Measurements from ENCODE around the gene SEC24C.

The SEC24C gene

GRCh38 chr10:73797324-73798025 lies 53.3 kb downstream of the SEC24C start:
- TF ChIP-seq CTCF (IDR thresholded peaks at IDR 0.05; ENCODE audit: insufficient read depth, missing control alignments), result no peak
- FAIRE-seq (no peak), DNase-seq (ENCODE audit: insufficient read length, low spot score) (no peak)

GRCh38 chr10:73798087-73798486 lies 53.9 kb downstream of the SEC24C start:
- DNase-seq (ENCODE audit: insufficient read length, low spot score) (no peak), FAIRE-seq (no peak)
- no peak for TF ChIP-seq CTCF (IDR thresholded peaks at IDR 0.05; ENCODE audit: insufficient read depth, missing control alignments)

GRCh38 chr10:73798927-73799560 lies 54.9 kb downstream of the SEC24C start:
- TF ChIP-seq CTCF (IDR thresholded peaks at IDR 0.05; ENCODE audit: insufficient read depth, missing control alignments), result no peak
- DNase-seq (ENCODE audit: insufficient read length, low spot score) (no peak), FAIRE-seq (no peak)

GRCh38 chr10:73799899-73800559 lies 55.9 kb downstream of the SEC24C start:
- no peak for TF ChIP-seq CTCF (IDR thresholded peaks at IDR 0.05; ENCODE audit: insufficient read depth, missing control alignments)
- FAIRE-seq, result no peak
- DNase-seq (ENCODE audit: insufficient read length, low spot score), result no peak

GRCh38 chr10:73800560-73801252 lies 56.5 kb downstream of the SEC24C start:
- FAIRE-seq (no peak), DNase-seq (ENCODE audit: insufficient read length, low spot score) (no peak)
- TF ChIP-seq CTCF (IDR thresholded peaks at IDR 0.05; ENCODE audit: insufficient read depth, missing control alignments), result no peak

- no peak for FAIRE-seq
- no peak for DNase-seq (ENCODE audit: insufficient read length, low spot score)
- TF ChIP-seq CTCF (IDR thresholded peaks at IDR 0.05; ENCODE audit: insufficient read depth, missing control alignments), result no peak
Observed at GRCh38 chr10:73801253-73801590, 57.0 kb downstream of the SEC24C start.
